Cardiac fibroblast (primary cell): ENCODE results near the gene LRRC59.
"Not testable (repeated sequence)": the region's sequence is repeated elsewhere in the genome, so short reads cannot be mapped to it uniquely, and the experiment has no call there.

ENCODE experiments used
- DNase-seq, 2 donors: peaks; one replicate each; pipeline versions ENCODE4 v3.0.0 to v3.0.0-alpha.2; 2010; ENCODE audit warnings: low read depth in 2 of 2
- H3K4me3 ChIP-seq, 2 donors: replicated peaks in 1 of 2; 1 replicate in 1 of 2; 2 replicates in 1 of 2; pipeline ENCODE4 v1.5.1; 2011; ENCODE audit warnings: low read depth in 2 of 2, low read length in 2 of 2, mild to moderate bottlenecking in 2 of 2, moderate library complexity in 1 of 2
- TF ChIP-seq, protein P1 (sequence below): IDR thresholded peaks from one replicate; pipeline ENCODE4 v1.5.1; 2011; ENCODE audit warnings: low read depth, mild to moderate bottlenecking, low read length, inconsistent platforms

The LRRC59 gene

DNA sequence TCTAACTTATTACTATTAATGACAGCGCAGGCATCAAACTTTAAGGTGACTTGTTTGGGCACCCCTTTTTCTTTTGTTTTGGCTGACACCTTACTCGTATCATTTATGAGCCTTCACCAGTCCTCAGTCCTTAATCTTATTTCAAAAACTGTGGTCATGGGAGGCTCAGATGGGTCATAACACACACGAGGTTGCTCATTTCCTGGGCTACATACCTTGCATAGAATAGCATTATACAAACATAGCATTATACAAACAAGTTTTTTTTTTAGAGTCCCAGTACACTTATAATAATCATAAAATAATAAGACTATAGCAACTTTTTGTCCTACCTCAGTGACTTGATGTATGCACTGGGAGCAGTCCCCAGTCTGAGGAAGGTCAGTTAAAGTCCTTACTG, 17.5 kb upstream of the LRRC59 start:
- TF ChIP-seq, protein P1, sequence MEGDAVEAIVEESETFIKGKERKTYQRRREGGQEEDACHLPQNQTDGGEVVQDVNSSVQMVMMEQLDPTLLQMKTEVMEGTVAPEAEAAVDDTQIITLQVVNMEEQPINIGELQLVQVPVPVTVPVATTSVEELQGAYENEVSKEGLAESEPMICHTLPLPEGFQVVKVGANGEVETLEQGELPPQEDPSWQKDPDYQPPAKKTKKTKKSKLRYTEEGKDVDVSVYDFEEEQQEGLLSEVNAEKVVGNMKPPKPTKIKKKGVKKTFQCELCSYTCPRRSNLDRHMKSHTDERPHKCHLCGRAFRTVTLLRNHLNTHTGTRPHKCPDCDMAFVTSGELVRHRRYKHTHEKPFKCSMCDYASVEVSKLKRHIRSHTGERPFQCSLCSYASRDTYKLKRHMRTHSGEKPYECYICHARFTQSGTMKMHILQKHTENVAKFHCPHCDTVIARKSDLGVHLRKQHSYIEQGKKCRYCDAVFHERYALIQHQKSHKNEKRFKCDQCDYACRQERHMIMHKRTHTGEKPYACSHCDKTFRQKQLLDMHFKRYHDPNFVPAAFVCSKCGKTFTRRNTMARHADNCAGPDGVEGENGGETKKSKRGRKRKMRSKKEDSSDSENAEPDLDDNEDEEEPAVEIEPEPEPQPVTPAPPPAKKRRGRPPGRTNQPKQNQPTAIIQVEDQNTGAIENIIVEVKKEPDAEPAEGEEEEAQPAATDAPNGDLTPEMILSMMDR, result no peak
- peak in 1 of 2 donors; percentile 59 for DNase-seq
- H3K4me3 ChIP-seq, result no peak overlapping the region

DNA sequence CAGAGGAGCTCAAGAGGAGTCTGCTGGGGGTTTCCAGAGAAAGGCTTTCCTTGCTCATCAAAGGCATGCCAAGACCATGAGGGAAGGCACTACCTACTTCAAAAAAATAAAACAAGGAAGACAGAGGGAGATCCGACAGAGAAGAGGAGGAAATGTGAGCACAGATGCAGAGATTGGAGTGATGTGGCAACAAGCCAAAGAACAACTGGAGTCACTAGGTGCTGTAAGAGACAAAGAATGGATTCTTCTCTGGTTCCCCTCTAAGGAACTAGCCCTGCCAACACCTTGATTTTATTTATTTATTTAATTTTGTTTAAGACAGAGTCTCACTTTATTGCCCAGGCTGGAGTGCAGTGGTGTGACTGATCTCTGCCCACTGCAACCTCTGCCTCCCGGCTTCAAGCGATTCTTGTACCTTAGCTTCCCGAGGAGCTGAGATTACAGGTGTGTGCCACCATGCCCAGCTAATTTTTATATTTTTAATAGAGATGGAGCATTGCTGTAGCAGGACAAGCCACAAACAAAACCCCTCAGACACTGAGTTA, 14.9 kb upstream of the LRRC59 start:
- no peak overlapping the region for H3K4me3 ChIP-seq
- TF ChIP-seq, protein P1, result no peak
- no peak for DNase-seq

DNA sequence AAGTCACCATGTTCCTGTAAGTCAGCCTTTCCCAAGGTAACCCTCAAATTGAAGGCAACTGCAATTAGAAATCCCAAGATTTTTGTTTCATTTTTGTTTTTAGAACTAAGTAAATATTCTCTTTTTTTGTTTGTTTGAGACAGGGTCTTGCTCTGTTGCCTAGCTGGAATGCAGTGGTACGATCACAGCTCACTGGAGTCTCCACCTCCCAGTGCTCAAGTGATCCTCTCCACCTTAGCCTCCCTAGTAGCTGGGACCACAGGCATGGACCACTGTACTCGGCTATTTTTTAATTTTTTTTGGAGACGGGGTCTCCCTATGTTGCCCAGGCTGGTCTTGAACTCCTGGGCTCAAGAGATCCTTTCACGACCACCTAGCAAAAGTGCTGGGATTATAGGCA, 10.6 kb upstream of the LRRC59 start:
- TF ChIP-seq, protein P1, result no peak
- H3K4me3 ChIP-seq, result no peak overlapping the region
- no peak for DNase-seq

DNA sequence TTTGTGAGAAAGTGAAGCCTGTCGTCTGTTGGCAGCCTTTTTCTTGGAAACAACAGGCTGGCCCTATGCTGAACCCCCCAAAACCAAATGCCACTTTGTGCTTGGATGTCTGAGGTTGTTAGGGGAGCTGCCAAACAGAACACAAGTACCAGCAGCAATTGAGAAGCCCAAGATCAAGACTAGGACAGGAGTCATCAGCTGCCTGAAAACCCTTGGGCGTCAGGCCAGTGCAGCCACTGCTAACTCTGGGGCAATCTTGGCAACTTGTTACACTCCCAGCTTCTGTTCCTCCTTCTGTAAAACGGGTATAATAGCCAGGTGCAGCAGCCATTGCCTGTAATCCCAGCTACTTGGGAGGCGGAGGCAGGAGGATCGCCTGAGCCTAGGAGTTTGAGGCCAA, 9.3 kb upstream of the LRRC59 start:
- H3K4me3 ChIP-seq, result no peak overlapping the region
- TF ChIP-seq, protein P1, result no peak
- DNase-seq, result no peak

DNA sequence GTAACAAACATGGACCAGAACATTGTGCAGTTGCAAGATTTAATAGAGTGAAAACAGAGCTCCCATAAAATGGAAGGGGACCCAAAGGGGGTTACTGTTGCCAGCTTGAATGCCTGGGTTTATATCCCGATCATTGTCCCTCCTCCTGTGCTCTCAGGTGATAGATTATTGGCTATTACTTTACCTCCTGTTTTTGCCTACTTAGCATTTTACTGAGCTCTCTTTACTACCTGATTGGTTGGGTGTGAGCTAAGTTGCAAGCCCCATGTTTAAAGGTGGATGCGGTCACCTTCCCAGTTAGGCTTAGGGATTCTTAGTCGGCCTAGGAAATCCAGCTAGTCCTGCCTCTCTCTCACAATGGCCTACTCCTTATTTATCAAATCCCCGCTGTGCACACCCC, 8.0 kb upstream of the LRRC59 start:
- DNase-seq, H3K4me3 ChIP-seq: not testable (repeated sequence)

DNA sequence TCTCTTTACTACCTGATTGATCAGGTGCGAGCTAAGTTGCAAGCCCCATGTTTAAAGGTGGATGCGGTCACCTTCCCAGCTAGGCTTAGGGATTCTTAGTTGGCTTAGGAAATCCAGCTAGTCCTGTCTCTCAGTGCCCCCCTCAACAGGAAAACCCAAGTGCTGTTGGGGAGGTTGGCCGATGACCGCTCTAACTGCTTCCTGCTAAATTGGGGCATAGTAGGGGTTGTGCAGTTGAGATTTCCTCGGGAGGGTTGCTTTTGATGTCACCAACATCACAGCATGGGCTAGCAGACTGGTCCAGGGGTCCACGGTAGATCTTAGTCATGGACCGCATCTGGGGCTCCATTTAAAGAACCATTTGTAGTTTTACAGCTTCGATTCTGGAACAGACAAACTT, 2.3 kb upstream of the LRRC59 start:
- not testable (repeated sequence) for H3K4me3 ChIP-seq, DNase-seq

DNA sequence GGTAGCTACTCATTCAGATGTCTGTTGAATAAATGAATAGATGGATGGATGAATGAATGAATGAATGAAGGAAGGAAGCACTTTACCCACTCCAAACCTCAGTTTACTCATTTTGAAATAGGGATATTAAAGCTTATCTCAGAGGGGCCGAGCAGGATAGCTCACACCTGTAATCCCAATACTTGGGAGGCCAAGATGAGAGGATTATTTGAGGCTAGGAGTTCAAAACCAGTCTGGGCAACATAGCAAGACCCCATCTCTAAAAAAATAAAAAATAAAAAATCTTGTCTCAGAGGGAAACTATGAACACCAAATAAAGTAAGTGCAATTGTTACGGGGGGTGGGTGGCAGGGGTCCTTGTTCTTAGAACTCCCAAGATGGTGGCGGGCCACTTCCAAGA, 1.3 kb upstream of the LRRC59 start:
- DNase-seq, H3K4me3 ChIP-seq: not testable (repeated sequence)

DNA sequence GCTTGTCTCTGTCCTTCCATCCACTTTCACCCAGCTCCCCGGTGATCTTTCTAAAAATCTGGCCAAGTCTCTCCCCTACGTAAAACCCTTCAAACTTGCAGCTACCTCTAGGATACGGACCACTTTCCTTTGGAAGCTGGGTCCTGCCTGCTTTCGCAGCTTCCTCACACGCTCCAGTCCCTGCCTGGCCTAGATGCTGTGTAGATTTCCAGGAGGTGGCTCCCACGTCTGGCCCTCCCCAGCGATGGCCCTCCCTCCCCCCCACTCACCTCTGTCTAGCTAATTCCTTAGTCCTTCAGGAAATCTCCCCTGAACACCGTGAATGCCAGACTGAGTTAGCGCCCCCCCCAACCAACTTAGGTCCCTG, 579 bp upstream of the LRRC59 start:
- no peak for DNase-seq
- peak overlapping the region in 1 of 2 donors; percentile 100 for H3K4me3 ChIP-seq
- TF ChIP-seq, protein P1, result no peak
